ENCODE data around the gene RASL10B.

RASL10B gene

DNA sequence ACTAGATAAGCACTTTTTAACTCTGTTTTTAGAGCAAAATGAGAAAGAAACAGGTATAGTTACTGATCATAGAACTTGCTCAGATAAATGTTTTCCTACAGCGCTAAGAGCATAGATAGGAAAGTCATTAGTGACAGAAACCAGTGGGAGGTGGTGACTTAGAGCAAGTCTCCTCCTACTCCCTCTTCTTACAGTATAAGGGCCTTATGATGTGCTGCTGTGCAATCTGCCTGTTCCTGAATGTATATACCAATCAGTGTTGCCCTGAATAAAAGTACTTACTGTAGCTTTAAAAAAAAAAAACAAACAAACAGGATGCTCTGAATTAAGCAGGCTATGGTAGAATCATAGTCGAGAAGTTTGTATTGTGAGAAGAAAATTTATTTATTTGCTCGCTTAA, 23.3 kb upstream of the RASL10B start:
- Histone ChIP-seq H4K20me1 (ENCODE audit: insufficient read depth, low read length) (no peaks in the 10 kb centered on the region), H3K9me3 (ENCODE audit: insufficient read depth, low read length) (no peaks in the 10 kb centered on the region), H2AFZ (ENCODE audit: low read depth, low read length) (no peak overlapping the region), H3K4me3 (ENCODE audit: low read length) (no peak overlapping the region), H3K4me2 (ENCODE audit: low read length) (no peak overlapping the region), H3K79me2 (ENCODE audit: low read length) (no peaks in the 10 kb centered on the region), H3K9ac (ENCODE audit: low read length) (no peak overlapping the region), H3K4me1 (ENCODE audit: low read length) (peaks cover 6% of the 10 kb centered on the region; the same call in 1 of the 2 replicates), H3K27ac (ENCODE audit: low read length) (no peak overlapping the region), H3K36me3 (replicated peaks; ENCODE audit: low read depth, low read length) (peaks cover 8% of the 10 kb centered on the region), H3K27me3 (ENCODE audit: low read depth, low read length) (no peaks in the 10 kb centered on the region)
- TF ChIP-seq, protein P1, sequence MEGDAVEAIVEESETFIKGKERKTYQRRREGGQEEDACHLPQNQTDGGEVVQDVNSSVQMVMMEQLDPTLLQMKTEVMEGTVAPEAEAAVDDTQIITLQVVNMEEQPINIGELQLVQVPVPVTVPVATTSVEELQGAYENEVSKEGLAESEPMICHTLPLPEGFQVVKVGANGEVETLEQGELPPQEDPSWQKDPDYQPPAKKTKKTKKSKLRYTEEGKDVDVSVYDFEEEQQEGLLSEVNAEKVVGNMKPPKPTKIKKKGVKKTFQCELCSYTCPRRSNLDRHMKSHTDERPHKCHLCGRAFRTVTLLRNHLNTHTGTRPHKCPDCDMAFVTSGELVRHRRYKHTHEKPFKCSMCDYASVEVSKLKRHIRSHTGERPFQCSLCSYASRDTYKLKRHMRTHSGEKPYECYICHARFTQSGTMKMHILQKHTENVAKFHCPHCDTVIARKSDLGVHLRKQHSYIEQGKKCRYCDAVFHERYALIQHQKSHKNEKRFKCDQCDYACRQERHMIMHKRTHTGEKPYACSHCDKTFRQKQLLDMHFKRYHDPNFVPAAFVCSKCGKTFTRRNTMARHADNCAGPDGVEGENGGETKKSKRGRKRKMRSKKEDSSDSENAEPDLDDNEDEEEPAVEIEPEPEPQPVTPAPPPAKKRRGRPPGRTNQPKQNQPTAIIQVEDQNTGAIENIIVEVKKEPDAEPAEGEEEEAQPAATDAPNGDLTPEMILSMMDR (IDR thresholded peaks at IDR 0.05; ENCODE audit: low read depth, low read length): no peak
- no peak for TF ChIP-seq EZH2phosphoT487 (IDR thresholded peaks at IDR 0.05; ENCODE audit: low read depth)

DNA sequence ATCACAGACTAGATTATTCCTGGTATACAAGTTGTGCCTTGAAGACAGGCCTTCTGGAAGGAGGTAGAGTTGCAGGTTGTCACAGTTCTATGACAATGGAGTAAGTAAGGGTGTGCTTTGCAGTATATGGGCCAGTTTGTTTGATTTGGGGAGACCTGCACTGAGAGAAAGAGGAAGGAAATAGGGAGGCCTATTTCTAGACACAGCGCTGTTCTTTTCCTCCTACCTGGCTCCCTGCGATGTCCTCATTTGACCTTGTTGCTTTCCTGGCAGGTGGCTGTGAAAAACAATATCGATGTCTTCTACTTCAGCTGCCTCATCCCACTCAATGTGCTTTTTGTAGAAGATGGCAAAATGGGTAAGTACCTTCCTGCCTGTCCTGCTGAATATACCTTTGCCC, 22.5 kb upstream of the RASL10B start:
- no peak overlapping the region for H3K4me3 ChIP-seq (ENCODE audit: low read length)
- no peaks in the 10 kb centered on the region for H3K27me3 ChIP-seq (ENCODE audit: low read depth, low read length)
- H3K4me1 ChIP-seq (ENCODE audit: low read length): peaks cover 6% of the 10 kb centered on the region; the same call in 1 of the 2 replicates
- H3K4me2 ChIP-seq (ENCODE audit: low read length): no peak overlapping the region
- H2AFZ ChIP-seq (ENCODE audit: low read depth, low read length): no peak overlapping the region
- no peak overlapping the region for H3K9ac ChIP-seq (ENCODE audit: low read length)
- no peak for TF ChIP-seq EZH2phosphoT487 (IDR thresholded peaks at IDR 0.05; ENCODE audit: low read depth)
- TF ChIP-seq, protein P1 (IDR thresholded peaks at IDR 0.05; ENCODE audit: low read depth, low read length): no peak
- H3K9me3 ChIP-seq (ENCODE audit: insufficient read depth, low read length): no peaks in the 10 kb centered on the region
- no peaks in the 10 kb centered on the region for H3K79me2 ChIP-seq (ENCODE audit: low read length)
- peaks cover 8% of the 10 kb centered on the region for H3K36me3 ChIP-seq (replicated peaks; ENCODE audit: low read depth, low read length)
- no peaks in the 10 kb centered on the region for H4K20me1 ChIP-seq (ENCODE audit: insufficient read depth, low read length)
- H3K27ac ChIP-seq (ENCODE audit: low read length): no peak overlapping the region

DNA sequence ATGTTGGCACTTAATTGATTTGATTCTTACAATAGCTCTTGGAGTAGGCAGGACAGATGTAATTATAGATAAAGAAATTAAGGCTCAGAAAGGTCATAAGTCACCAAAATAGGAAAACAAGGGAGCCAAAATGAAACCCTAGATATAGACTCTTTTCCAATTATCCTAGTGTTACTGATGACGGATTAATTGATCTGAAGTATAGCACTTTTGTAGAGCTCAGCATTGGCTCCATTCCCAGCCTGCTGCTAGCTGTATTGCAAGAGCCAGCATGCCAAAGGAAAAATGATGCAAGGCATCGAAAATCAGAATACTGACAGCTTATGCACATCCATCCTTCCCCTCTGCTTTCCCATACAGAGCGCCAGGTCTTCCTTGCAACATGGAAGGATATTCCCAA, 21.6 kb upstream of the RASL10B start:
- H2AFZ ChIP-seq (ENCODE audit: low read depth, low read length): no peak overlapping the region
- H3K9me3 ChIP-seq (ENCODE audit: insufficient read depth, low read length): no peaks in the 10 kb centered on the region
- peaks cover 6% of the 10 kb centered on the region; the same call in 1 of the 2 replicates for H3K4me1 ChIP-seq (ENCODE audit: low read length)
- H3K27ac ChIP-seq (ENCODE audit: low read length): no peak overlapping the region
- H3K4me3 ChIP-seq (ENCODE audit: low read length): no peak overlapping the region
- no peak overlapping the region for H3K4me2 ChIP-seq (ENCODE audit: low read length)
- H3K79me2 ChIP-seq (ENCODE audit: low read length): no peaks in the 10 kb centered on the region
- no peaks in the 10 kb centered on the region for H3K27me3 ChIP-seq (ENCODE audit: low read depth, low read length)
- no peaks in the 10 kb centered on the region for H4K20me1 ChIP-seq (ENCODE audit: insufficient read depth, low read length)
- TF ChIP-seq EZH2phosphoT487 (IDR thresholded peaks at IDR 0.05; ENCODE audit: low read depth): no peak
- TF ChIP-seq, protein P1 (IDR thresholded peaks at IDR 0.05; ENCODE audit: low read depth, low read length): no peak
- H3K9ac ChIP-seq (ENCODE audit: low read length): no peak overlapping the region
- peaks cover 8% of the 10 kb centered on the region for H3K36me3 ChIP-seq (replicated peaks; ENCODE audit: low read depth, low read length)

DNA sequence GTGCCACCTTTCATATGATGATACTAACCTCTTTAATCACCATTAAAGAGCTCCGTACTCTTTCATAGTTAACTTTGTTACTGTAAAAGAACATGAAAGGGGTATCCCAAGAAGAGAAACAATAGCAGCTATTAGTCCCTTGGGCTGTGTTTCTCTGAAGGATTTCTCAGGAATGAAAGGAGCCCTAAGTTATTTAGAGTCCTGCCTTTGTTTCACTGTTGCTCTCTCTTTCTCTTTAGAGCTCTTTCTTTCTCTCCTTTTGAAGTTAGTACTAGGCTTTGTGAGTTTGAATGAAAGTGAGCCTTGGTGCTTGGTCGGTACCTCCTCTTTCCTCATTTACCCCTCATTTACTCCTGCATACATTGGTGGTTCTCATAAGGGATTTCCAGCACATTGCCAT, 20.5 kb upstream of the RASL10B start:
- no peak overlapping the region for H3K9ac ChIP-seq (ENCODE audit: low read length)
- peaks cover 8% of the 10 kb centered on the region for H3K36me3 ChIP-seq (replicated peaks; ENCODE audit: low read depth, low read length)
- no peaks in the 10 kb centered on the region for H4K20me1 ChIP-seq (ENCODE audit: insufficient read depth, low read length)
- H3K27me3 ChIP-seq (ENCODE audit: low read depth, low read length): no peaks in the 10 kb centered on the region
- no peaks in the 10 kb centered on the region for H3K9me3 ChIP-seq (ENCODE audit: insufficient read depth, low read length)
- no peak overlapping the region for H2AFZ ChIP-seq (ENCODE audit: low read depth, low read length)
- H3K79me2 ChIP-seq (ENCODE audit: low read length): no peaks in the 10 kb centered on the region
- no peak overlapping the region for H3K27ac ChIP-seq (ENCODE audit: low read length)
- peaks cover 6% of the 10 kb centered on the region; the same call in 1 of the 2 replicates for H3K4me1 ChIP-seq (ENCODE audit: low read length)
- TF ChIP-seq EZH2phosphoT487 (IDR thresholded peaks at IDR 0.05; ENCODE audit: low read depth): no peak
- TF ChIP-seq, protein P1 (IDR thresholded peaks at IDR 0.05; ENCODE audit: low read depth, low read length): no peak
- no peak overlapping the region for H3K4me3 ChIP-seq (ENCODE audit: low read length)
- no peak overlapping the region for H3K4me2 ChIP-seq (ENCODE audit: low read length)

Measured in OCI-LY3 (cell line).